DMS79 (cell line): ENCODE results near the gene ULBP1.
"Not testable (repeated sequence)": the region's sequence is repeated elsewhere in the genome, so short reads cannot be mapped to it uniquely, and the experiment has no call there.

Experiments
- DNase-seq: peaks from one replicate; lab custom pipeline; 2025; lab: John Stamatoyannopoulos, UW

ULBP1 gene, protein sequence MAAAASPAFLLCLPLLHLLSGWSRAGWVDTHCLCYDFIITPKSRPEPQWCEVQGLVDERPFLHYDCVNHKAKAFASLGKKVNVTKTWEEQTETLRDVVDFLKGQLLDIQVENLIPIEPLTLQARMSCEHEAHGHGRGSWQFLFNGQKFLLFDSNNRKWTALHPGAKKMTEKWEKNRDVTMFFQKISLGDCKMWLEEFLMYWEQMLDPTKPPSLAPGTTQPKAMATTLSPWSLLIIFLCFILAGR

DNA sequence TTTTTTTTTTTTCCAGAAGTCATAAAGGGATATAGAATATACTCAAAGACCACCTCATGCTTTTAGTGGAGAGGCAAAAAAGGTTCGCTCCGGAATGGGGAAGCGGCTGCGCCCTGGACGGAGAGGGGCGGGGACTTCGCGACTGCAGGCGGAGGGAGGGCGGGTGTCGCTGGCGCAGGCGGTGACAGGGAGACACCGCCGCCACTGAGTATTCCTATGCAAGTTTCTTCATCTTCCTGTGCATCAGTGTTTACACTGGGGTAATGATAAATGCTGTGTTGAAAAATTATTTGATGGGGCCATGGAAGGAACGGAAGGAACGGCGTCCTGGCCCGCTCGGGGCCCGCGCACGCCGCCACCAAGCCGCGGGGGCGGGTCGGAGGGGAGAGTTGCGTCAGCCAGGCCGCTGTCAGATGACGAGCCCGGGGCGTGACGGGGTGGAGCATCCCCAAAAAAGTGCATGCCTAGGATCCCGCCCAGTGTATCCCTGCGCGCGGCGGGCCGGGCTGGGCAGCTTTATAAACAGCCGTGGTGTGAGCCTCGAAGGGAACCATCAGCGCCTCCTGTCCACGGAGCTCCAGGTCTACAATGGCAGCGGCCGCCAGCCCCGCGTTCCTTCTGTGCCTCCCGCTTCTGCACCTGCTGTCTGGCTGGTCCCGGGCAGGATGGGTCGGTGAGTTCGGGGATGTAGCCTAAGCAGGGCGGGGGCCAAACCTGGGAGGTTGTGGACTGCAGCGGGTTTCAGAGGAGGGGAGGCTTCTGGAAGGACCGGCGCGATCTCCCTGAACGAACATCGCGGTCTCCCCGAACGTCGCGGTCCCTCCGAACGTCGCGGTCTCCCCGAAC lies at the start of gene ULBP1:
ULBP1 (plus strand) TSS at position 482 of the 846 bp plus-strand sequence; CDS start at position 589, 107 bp downstream.
- peak; percentile 55 for DNase-seq

DNA sequence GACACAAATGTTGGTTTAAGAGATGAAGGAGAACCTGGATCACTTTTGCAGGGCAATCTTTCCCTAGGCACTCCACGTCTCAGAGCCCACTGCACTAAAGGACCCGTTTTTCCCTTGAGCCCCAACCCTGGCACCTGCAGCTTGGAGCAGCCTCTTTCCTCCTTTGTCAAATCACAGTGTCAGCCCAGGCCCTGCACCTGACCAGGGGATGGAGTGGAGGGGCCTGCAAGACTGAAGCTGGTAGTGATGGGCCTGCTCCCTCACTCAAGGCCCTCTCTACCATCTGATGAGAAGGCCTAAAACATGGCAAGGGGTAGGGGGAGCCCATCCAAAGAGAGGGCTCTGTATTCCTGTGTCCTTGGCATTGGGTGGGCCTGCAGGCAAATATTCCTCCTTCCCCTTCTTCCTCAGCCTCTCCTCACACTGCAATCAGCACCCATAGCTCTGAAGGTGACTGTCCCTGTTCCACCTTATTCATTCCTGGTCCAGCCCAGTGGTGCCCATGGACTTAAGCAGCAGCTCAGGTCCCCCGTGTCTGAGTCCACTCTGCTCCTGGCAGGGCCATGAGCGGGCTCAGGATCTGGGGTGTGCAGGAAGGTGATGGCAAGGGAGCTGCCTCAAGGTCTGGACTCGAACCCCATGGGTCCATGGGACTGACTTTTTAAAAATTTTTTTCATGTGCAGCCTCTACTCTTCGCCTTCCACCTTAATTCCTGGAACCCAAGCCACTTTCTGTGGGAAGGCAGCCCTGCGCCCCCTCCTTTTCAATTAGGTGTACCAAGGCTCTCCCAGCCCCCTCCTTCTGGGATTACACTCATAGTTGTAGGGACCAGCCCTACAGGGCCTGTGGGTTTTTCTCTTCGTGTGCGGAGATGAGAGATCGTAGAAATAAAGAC lies 47.5 kb upstream of the ULBP1 start:
- DNase-seq = no peak

DNA sequence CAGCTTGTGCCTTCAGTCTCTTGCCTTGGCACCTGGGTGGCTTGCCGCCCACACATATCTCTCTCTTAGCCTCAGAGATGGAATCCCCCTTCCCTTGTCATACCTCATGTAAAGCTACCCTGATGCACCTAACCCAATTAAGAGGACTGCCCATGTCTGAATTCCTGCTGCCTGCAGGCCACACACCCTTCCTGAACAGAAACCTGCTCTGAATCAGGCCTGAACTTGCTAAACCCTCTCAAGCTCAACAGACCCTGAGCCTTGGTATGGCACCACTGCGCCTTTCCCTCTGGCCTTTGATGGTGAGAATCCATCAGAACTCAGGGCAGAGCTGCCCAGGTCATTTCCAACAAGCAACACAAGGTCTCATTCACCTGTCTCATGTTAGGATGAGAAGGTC lies 46.1 kb upstream of the ULBP1 start:
- no peak for DNase-seq

DNA sequence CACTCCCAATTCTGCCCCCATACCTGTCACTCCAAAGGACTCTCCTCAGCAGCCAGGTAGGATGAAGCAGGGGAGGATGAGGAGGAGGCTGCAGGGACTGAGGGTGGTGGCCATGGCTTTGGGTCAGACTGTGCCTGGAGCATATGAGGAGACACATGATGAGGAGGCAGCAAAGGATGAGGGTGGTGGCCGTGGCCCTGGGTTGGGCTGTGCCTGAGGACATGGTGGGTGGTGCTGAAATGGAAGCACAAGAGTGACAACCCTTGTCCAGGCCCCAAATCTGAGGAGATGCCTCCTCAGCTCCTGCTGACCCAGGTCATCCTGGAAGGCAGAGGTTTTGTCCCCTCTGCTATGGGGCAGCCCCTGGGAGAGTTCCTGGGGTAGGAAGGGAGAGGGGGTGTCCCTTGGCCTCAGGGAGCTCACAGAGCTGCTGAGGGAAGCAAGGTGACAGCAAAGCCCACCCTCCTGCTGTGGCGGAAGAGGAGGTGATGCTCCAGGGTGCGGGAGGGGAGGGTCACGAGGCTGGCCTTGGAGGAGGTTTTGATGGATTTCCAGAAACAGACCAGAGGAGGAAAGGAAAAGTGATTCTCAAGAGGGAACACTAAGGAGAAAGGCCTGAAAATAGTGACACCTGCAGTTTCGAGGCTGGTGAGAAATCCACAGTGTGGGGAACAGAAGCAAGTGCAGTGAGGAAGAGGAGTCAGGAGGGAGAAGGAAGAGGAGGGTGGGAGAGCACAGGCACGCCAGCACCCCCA lies 45.4 kb upstream of the ULBP1 start:
- DNase-seq = no peak

DNA sequence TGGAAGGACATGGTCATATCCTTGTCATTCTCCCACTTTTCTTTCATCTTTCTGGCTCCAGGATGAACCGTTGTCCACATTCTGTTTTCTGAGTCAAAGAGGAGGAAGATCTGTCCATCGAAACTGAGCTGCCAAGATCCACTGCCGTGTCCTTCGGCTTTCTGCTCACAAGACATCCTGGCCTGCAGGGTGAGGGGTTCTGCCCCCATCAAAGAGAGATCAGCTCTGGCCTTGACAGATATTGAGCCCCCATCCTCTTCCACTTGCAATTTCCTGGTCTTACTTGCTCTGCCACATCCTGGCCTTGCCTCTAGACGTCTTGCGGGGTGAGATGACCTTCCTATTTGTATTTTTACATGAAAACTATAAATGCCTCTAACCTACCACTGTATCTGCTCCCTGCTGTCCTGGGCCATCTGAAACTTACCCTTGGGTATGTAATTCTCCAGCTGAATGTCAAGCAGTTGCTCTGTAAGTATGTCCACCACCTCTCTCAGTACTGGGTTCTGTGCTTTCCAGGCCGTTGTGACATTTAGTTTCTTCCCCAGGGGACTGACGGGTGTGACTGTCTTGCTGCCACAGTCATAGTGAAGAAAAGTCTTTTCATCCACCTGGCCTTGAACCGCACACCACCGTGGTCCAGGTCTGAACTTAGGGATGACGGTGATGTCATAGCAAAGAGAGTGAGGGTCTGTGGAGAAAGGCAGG lies 44.5 kb upstream of the ULBP1 start:
- not testable (repeated sequence) for DNase-seq

DNA sequence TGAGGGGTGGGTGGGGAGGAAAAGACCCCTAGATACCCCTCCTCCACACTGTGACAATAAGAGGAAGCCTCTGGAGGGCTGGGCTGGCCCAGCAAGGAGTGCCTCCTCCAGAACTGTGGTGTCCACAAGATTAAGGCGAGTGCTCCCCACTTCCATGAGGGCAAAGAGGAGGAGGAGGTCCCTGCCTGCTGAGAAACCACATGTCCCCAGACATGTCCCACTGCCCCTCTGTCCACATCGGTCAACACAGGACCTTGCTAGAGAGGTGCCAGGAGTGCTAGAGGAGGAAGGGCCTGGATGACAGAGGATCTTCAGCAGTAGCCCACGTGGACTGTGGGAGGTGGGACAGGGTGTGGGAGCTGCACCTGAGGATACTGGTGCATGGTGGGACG lies 43.9 kb upstream of the ULBP1 start:
- DNase-seq = no peak

DNA sequence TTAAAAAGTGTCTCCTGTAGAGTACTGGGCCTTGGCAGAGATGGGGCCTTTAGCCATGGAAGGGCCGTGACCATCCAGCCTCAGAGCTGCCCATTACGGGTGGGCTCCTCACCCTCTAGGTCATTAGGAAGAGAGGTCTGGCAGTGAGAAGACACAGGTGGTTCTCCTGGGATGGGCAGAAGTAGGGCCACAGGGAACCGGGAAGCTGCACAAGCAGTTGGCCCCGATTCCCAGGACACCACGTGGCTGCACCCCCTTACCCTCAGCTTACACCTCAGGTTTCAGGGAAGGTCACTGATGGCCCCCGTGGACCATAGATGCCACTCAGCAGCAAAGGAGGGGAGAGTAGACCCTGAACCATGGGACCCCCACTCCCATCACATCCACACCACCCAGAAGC lies 42.4 kb upstream of the ULBP1 start:
- DNase-seq = no peak

DNA sequence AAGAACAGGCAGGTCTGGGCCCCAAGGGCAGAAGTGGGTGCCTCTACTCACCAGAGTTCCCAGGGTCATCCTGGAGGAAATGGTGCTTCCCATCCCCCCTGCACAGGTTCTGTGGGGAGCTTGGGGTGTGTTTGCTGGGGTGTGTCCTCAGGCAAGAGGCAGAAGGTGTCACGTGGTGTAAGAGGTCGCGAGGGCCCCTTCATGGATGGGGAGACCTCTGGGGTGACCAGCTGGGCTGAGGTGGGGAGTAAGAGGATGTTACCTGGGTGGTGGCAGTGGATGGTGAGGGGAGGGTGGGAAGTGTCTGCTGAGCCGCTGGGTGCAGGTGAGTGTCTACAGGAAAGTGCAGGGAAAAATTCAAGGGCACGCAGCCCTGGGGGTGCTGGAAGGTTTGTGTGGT lies 41.7 kb upstream of the ULBP1 start:
- DNase-seq = not testable (repeated sequence)

DNA sequence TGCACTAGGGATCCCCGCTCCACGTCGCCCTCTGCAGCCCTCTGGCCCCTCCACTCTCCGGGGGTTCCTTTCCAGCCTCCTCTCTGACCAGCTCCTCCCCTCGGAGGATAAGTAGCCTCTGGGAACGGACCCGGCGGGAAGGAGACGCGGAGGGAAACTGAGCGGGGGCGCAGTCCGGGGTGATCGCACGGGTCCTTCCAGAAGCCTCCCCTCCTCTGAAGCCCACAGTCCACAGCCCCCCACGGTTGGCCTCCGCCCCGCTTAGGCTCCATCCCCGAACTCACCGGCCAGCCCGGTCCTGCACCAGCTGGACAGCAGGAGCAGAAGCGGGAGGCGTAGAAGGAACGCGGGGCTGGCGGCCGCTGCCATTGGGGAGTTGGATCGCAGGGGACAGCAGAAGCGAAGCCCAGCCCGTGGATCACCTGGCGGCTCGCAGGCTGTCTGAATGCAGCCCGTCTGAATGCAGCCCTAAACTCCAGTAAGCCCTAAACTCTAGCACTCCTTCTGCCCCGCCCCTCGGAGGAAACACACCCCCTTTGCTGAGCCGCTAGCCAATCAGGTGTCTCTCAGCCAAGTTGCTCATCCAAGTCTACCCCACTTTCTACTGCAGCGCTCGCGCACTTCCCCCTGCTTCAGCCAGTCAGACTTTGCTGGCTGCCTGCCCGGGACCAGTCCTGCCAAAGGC lies 41.0 kb upstream of the ULBP1 start, which contains the start of gene RAET1G:
RAET1G (minus strand) TSS at position 480 of the 685 bp plus-strand sequence; CDS start at position 369, 111 bp downstream.
- DNase-seq = peak; percentile 9

DNA sequence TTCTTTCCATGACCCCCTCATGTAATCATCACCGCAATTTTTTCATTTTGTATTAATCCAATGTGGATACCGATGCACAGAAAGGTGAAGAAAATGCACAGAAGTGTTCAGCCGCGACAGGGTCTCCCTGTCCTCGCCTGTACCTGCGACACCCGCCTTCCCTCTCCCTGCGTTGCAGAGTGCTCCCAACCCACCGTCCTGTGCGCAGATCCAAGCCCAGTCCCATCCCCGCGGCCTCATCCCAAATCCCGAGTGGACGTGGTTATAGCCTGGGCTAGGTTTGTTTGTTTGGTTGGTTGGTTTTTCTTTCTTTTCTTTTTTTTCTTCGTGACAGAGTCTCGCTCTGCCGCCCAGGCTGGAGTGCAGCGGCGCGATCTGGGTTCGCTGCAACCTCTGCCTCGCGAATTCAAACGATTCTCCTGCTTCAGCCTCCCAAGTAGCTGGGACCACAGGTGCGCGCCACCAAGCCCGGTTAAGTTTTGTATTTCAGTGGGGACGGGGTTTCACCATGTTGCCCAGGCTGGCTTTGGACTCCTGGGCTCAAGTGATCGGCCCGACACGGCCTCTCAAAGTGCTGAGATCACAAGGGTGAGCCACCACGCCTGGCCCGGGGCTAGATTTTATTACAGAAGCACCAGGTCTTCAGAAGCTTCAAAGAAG lies 40.3 kb upstream of the ULBP1 start:
- DNase-seq = no peak

DNA sequence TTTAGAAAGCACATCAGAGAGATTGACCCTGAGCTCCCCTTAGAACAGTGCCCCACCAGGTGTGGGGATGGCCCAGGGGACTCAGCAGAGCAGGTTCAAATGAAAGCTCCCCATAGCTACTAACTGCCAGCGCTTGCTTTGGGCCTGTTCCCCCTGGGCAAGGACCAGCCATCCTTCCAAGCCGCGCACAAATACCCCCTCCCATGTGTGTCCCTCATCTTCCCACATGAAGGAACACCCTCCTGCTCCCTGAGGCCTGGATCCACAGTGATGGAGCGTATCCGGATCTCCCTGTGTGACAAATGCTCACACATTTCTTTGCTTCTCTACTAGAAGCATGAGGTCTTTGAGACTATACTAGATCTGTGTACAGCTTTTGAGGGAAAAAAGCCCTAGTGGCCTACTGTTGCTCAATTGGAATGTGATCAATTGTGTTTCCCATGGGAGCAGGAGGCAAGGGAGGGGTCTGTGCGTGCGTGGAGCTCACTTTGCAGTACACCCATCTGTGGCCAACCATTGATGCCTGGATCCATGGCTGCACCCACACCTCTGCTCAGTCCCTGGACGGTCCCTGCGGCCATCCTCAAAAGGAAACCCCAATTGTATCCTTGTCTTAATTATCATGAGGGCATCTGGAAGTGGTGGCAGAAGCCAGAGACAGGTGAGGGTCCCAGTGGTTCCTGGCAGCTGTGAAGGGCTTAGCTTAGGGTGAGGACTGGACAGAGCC lies 39.4 kb upstream of the ULBP1 start:
- DNase-seq = no peak

DNA sequence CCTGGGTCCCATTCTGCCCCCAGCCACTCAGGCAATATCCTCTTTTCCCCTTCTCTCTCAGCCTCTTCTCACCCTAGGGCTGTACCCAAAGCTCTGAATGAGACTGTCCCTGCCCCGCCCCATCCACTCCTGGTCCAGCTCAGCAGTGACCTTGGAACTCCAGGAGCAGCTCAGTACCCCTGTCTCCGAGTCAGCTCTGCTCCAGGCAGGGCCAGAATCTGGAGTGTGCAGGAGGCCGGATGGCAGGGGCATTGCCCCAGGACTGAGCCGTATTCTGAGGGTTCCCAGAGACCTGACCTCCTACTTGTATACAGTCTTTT lies 38.9 kb upstream of the ULBP1 start:
- no peak for DNase-seq

DNA sequence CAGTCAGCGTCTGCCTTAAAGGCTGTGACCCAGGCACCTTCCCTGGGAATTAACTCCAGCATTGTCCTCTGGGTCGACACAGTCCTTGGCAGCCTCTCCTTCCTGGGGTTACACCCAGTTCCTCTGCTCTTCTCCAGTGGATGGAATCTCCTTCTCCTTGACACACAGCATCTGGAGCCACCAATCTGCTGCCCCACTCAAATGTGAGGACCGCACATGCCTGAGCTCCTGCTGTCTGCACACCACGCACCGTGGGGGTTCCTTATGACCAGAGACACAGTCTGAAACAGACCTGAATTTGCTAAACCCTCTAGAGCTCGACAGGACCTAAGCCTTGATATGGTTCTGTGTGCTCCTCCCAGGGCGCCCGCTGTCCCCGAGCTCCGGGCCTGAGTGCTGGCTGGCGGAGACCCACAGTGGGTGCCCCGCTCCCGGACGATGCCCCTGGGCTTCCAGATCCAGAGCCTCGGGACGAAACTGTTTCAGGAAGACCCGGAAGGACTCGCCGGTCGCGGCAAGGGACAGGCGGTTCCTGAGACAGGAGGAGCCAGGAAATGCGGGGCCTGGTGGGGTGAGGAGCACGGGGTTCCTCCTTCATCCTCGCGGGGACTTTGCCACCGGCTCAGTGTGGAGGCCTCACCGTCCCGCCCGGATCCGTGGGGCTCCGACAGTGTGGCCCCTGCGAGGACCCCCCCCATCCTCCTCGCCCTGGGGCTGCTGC lies 38.3 kb upstream of the ULBP1 start:
- no peak for DNase-seq

DNA sequence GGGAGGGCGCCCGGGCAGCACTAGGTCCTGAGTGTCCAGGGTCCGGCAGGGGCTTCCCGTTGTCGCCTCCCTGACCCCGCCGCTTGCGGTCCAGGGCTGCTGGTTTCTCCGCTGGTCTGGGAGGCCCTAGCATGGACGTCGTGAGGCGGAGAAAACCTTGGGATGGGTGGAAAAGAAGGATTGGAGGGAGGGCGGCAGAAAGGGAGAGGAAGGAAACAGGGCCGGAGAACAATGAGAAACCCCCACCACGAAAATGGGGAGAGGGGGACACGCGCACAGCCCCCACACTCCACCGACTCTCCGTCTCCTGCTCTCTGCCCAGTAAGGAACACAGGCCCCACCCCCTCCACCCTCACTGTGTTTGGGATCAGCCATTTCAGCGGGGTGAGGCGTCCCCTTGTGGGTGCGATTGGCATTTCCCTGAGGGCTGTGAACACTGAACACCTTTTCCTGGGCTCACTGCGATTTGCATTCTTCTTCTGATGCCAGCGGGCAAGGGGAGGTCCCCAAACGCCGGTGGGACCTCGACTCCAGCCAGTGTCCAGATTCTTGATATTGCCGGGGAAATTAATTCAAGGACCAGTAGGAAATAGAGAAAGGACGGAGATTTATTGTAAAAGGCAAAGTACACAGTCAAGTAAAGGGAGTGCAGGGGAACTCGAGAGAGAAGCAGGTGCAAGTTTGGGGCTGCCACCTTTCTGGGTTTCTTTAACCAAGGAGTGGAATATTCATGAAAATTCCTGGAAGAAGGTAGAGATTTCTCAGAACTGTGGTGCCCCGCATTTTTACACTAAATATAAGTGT lies 37.6 kb upstream of the ULBP1 start:
- peak; percentile 14 for DNase-seq

DNA sequence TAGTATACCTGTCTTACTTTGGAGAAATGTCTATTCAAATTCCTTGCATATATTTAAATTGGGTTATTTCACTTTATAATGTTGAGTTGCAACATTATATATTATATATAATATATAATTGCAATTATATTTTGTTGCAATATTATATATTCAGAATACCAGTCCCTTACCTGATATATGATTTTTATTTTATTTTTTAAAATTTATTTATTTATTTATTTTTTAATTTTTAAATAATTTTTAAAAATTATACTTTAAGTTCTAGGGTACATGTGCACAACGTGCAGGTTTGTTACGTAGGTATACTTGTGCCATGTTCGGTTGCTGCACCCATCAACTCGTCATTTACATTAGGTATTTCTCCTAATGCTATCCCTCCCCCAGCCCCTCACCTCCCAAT lies 36.7 kb upstream of the ULBP1 start:
- not testable (repeated sequence) for DNase-seq

DNA sequence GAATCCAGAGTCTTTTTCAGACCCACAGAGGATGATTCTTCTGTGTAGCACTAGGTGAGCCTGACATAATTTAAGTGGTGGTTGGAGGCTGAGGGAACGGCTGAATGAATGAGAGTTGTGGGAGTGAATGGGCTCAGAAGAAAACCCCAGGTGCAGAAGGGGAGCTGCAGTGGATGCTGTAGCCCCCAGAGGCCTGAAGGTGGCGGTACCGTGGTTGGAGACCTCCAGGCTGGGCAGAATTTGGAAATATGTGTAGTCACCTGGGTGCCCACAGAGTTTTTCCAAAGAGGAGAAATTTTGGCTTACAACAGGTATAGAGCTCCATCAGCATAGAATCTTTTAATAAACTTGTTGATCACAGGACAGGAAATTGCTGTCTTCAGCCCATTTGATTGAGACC lies 34.3 kb upstream of the ULBP1 start:
- DNase-seq = no peak

DNA sequence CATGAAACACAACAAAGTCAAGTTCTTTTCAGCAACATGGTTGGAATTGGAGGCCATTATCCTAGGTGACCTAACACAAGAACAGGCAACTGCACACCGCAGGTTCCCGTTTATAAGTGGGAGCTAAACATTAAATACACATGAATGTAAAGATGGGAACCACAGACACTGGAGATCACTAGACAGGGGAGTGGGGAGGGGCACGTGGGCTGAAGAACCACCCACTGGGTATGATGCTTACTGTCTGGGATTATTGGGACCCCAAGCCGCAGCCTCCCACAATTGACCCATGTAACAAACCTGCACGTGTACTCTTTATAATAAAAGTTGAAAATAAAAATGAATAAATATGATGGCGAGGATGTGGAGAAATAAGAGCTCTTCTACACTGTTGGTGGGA lies 32.2 kb upstream of the ULBP1 start:
- no peak for DNase-seq

DNA sequence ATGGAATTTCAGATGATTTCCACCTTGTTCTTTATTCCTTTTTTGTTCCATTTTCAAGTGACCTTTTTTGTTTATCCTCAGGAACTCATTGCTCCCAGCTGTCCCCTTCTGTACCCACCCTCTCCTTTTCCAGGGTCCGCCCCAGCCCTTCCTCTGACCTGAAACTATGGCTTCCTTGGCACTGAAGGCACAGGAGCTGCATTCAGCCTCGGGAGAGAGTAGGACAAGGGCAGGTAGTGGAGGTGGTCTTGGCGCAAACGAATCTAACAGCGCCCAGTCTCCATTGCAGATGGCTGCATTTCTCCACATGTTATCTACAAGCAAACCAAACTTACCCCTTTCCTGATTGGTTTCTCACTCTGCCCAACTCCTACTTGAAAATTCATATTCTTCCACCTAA lies 30.7 kb upstream of the ULBP1 start:
- no peak for DNase-seq
